ENCODE measurements around the gene MAD1L1. TPM values are rescaled to one million over a fixed set of nuclear protein-coding genes. Genes with fewer than 3 reads are reported as not detected.

Gene MAD1L1
- total and polyA plus RNA-seq, 2 of the 13 experiments (the other 11 are each of a cell fraction or from before 2014, with no cell fraction given) = 17.4 to 64.7 TPM

- BruUV-seq (replicated peaks) = no TSS peak
- CTCF ChIA-PET (ENCODE audit: low intra/inter-chr PET ratio, low total read pairs) = no interaction called here
Measured at GRCh38 chr7:1993031-1993695, 239.6 kb downstream of the MAD1L1 start.

GRCh38 chr7:1992554-1992953 is 240.2 kb downstream of the MAD1L1 start:
- DNase-seq (ENCODE audit: low spot score) = no peak
- no TSS peak for BruUV-seq (replicated peaks)
- TF ChIP-seq FOXP1 (IDR thresholded peaks at IDR 0.05) (no peak), FOXP1 (CRISPR knock-in tag; IDR thresholded peaks at IDR 0.05) (no peak), CBX5 (CRISPR knock-in tag; IDR thresholded peaks at IDR 0.05; ENCODE audit: borderline replicate concordance) (no peak), TERF1 (CRISPR knock-in tag; IDR thresholded peaks at IDR 0.05) (no peak), MIER2 (CRISPR knock-in tag; IDR thresholded peaks at IDR 0.05) (no peak), GZF1 (CRISPR knock-in tag; IDR thresholded peaks at IDR 0.05) (no peak), MNT (IDR thresholded peaks at IDR 0.05) (no peak), THAP8 (CRISPR knock-in tag; IDR thresholded peaks at IDR 0.05; ENCODE audit: borderline replicate concordance) (no peak)

More at GRCh38 chr7:1993031-1993695, 239.6 kb downstream of the MAD1L1 start:
- POLR2A ChIA-PET = no interaction called here
- no peaks in the 10 kb centered on the region for H3K79me2 ChIP-seq (ENCODE audit: insufficient read depth, low read length)
- no peaks in the 10 kb centered on the region for H3K27me3 ChIP-seq (ENCODE audit: control insufficient read depth in 1 of 2, insufficient read depth in 2 of 2, low read length in 2 of 2)
- H3K4me3 ChIP-seq (replicated peaks in 1 of 3; ENCODE audit: insufficient read depth in 1 of 3, low read depth in 2 of 3, low read length in 3 of 3) = no peak overlapping the region
- in situ Hi-C loops (cut with HindIII; ENCODE audit: extremely low pct_ligation_motif_present, low pct_unique_long_range_greater_than_20kb) = no loop called here
- DNase-seq (ENCODE audit: low spot score) = no peak
- H2AFZ ChIP-seq (ENCODE audit: low read length) = no peak overlapping the region
- H3K4me1 ChIP-seq (ENCODE audit: insufficient read depth, low read length) = no peaks in the 10 kb centered on the region
- H3K9me3 ChIP-seq (ENCODE audit: low read length) = no peaks in the 10 kb centered on the region
- H4K20me1 ChIP-seq (ENCODE audit: insufficient read depth, low read length) = 0 out of 2 replicates have a peak, but pooled peaks cover 2% of the 10 kb centered on the region
- no peak for FAIRE-seq
- TF ChIP-seq MLX (CRISPR knock-in tag; IDR thresholded peaks at IDR 0.05) (no peak), ZNF605 (CRISPR knock-in tag; IDR thresholded peaks at IDR 0.05) (no peak), ZNF670 (CRISPR knock-in tag; IDR thresholded peaks at IDR 0.05; ENCODE audit: borderline replicate concordance) (no peak), FOXK2 (IDR thresholded peaks at IDR 0.05) (no peak), RFXAP (CRISPR knock-in tag; IDR thresholded peaks at IDR 0.05; ENCODE audit: borderline replicate concordance) (no peak), MTF2 (CRISPR knock-in tag; IDR thresholded peaks at IDR 0.05; ENCODE audit: borderline replicate concordance) (no peak)
- 90% methylated on average over 13 of the region's 13 CpGs for WGBS (ENCODE audit: low lambda C conversion rate)
- no peak overlapping the region for H3K27ac ChIP-seq (ENCODE audit: extremely low read length, insufficient read depth, low read length)
- ATAC-seq = no peak
- H3K36me3 ChIP-seq (replicated peaks in 1 of 2; ENCODE audit: control insufficient read depth in 1 of 2, insufficient read depth in 2 of 2, low read length in 2 of 2) = peaks cover 0 to 6% of the 10 kb centered on the region in 2 experiments; a peak in 1 of 5 replicates
- intact Hi-C loops (cut with micrococcal nuclease; ENCODE audit: unreplicated experiment) = no loop called here
- H3K9ac ChIP-seq (ENCODE audit: insufficient read depth, low read depth, low read length) = no peak overlapping the region
- H3K4me2 ChIP-seq (ENCODE audit: low read depth, low read length) = no peak overlapping the region

More at GRCh38 chr7:1992554-1992953, 240.2 kb downstream of the MAD1L1 start:
- H3K79me2 ChIP-seq (ENCODE audit: insufficient read depth, low read length) = no peaks in the 10 kb centered on the region
- no peaks in the 10 kb centered on the region for H3K27me3 ChIP-seq (ENCODE audit: control insufficient read depth in 1 of 2, insufficient read depth in 2 of 2, low read length in 2 of 2)
- no peak overlapping the region for H3K4me3 ChIP-seq (replicated peaks in 1 of 3; ENCODE audit: insufficient read depth in 1 of 3, low read depth in 2 of 3, low read length in 3 of 3)
- no peaks in the 10 kb centered on the region for H3K9me3 ChIP-seq (ENCODE audit: low read length)
- no peak overlapping the region for H3K9ac ChIP-seq (ENCODE audit: insufficient read depth, low read depth, low read length)
- H3K27ac ChIP-seq (ENCODE audit: extremely low read length, insufficient read depth, low read length) = no peak overlapping the region
- no peaks in the 10 kb centered on the region for H3K4me1 ChIP-seq (ENCODE audit: insufficient read depth, low read length)
- in situ Hi-C loops (cut with HindIII; ENCODE audit: extremely low pct_ligation_motif_present, low pct_unique_long_range_greater_than_20kb) (no loop called here), intact Hi-C loops (cut with micrococcal nuclease; ENCODE audit: unreplicated experiment) (no loop called here)
- H3K4me2 ChIP-seq (ENCODE audit: low read depth, low read length) = no peak overlapping the region
- no peaks in the 10 kb centered on the region for H4K20me1 ChIP-seq (ENCODE audit: insufficient read depth, low read length)
- 94% methylated on average over 6 of the region's 6 CpGs for WGBS (ENCODE audit: low lambda C conversion rate)
- no peak overlapping the region for H2AFZ ChIP-seq (ENCODE audit: low read length)
- CTCF ChIA-PET (ENCODE audit: low intra/inter-chr PET ratio, low total read pairs) = no interaction called here
- no peak for FAIRE-seq
- POLR2A ChIA-PET = no interaction called here
- peaks cover 1 to 6% of the 10 kb centered on the region in 2 experiments; a peak in 1 of 5 replicates for H3K36me3 ChIP-seq (replicated peaks in 1 of 2; ENCODE audit: control insufficient read depth in 1 of 2, insufficient read depth in 2 of 2, low read length in 2 of 2)
- no peak for ATAC-seq

All from HepG2 (cell line).